ENCODE data around the gene S100A14.

S100A14 gene

DNA sequence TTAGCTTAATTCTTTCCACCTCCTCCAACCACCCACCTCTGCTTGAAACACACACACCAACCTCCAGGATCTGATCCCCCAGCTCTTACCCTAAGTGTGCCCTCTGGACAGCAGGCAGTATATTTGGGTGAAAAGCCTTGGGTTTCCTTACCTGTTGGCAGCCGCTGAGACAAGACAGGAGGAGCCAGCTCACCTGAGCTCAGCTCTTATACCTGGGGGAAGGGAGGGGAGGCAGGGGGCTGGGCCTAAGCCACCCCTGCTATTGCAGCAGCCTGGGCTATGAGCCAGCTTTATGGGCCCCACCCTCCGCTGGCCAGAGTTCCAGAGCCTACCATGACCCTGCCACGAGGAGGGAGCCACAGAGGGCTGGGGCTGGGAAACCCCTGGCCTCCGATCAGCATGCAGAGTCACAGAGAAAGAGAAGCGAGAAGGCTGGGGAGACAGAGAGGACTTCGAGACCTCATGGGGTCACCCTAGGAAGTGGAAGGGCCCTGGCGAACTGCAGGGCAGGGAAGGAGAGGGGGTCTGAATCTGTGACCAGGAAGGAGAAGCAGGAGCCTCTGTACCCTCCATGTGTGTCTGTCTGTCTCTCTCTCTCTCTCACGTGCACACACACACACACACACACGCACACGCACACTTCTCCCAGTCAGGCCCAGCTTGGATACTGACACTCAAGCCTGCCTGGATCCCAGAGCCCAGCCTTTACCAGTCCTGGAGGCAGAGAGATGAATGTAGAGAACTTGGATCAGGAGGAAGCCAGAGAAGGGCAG is at the start of gene S100A14:
Gene S100A14, minus strand, starts transcription at position 182 of the 773 bp plus-strand sequence. CDS start 467 bp downstream, outside the sequence.
- no peak within 1 kb of the TSS for H3K27ac ChIP-seq (ENCODE audit: low read length)
- H3K9ac ChIP-seq (ENCODE audit: low read depth, low read length), result no peak within 1 kb of the TSS
- H3K9me3 ChIP-seq (ENCODE audit: insufficient read depth, low read depth, low read length), result no peaks in the 10 kb centered on the region
- peaks cover 13% of the 10 kb centered on the region for H3K36me3 ChIP-seq (ENCODE audit: insufficient read depth, low read depth, low read length)
- no peaks in the 10 kb centered on the region for H3K27me3 ChIP-seq (ENCODE audit: insufficient read depth, low read length)
- H3K4me3 ChIP-seq (ENCODE audit: low read length), result no peak within 1 kb of the TSS
- peaks cover 10% of the 10 kb centered on the region; the same call in 1 of the 2 replicates for H3K4me1 ChIP-seq (ENCODE audit: insufficient read depth, low read length)

DNA sequence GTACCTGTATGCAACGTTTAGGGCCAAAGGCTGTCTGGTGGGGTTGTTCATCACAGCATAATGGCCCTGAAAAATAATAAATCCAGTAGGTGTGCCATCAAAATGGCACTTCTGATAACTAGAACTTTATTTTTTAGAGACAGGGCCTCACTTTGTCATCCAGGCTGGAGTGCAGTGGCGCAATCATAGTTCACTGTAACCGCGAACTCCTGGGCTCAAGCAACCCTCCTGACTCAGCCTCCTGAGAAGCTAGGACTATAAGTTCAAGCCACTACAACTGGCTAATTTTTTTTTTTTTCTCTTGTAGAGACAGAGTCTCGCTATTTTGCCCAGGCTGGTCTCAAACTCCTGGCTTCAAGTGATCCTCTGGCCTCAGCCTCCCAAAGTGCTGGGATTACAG is 47.1 kb upstream of the S100A14 start:
- Histone ChIP-seq H3K4me3 (ENCODE audit: low read length) (no peak overlapping the region), H3K27ac (ENCODE audit: low read length) (no peak overlapping the region), H3K4me1 (ENCODE audit: insufficient read depth, low read length) (peaks cover 4% of the 10 kb centered on the region; the same call in 1 of the 2 replicates), H3K9ac (ENCODE audit: low read depth, low read length) (no peak overlapping the region), H3K36me3 (ENCODE audit: insufficient read depth, low read depth, low read length) (peaks cover 77% of the 10 kb centered on the region), H3K9me3 (ENCODE audit: insufficient read depth, low read depth, low read length) (no peaks in the 10 kb centered on the region), H3K27me3 (ENCODE audit: insufficient read depth, low read length) (no peaks in the 10 kb centered on the region)

DNA sequence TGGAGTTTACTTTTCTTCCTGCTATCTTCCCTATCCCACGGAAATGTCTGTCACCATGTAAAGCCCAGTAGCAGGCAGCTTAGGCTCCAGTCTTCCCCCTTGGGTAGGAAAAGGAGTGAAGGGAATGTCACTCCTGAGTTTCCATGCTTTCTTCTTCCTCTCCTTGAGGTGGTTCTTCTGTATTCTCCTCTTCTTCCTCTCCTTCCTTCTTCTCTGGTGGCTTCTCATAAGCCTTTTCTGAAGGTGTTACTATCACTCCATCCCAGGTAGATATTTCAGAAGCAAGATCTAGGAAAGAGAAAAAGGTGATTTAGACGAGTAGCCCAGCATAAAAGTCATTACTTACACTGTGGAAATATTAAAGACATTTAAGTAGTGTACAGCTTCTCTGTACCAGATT is 46.1 kb upstream of the S100A14 start:
- H3K4me3 ChIP-seq (ENCODE audit: low read length), result no peak overlapping the region
- no peak overlapping the region for H3K9ac ChIP-seq (ENCODE audit: low read depth, low read length)
- no peak overlapping the region for H3K27ac ChIP-seq (ENCODE audit: low read length)
- no peaks in the 10 kb centered on the region for H3K9me3 ChIP-seq (ENCODE audit: insufficient read depth, low read depth, low read length)
- peaks cover 4% of the 10 kb centered on the region; the same call in 1 of the 2 replicates for H3K4me1 ChIP-seq (ENCODE audit: insufficient read depth, low read length)
- peaks cover 68% of the 10 kb centered on the region for H3K36me3 ChIP-seq (ENCODE audit: insufficient read depth, low read depth, low read length)
- no peaks in the 10 kb centered on the region for H3K27me3 ChIP-seq (ENCODE audit: insufficient read depth, low read length)

DNA sequence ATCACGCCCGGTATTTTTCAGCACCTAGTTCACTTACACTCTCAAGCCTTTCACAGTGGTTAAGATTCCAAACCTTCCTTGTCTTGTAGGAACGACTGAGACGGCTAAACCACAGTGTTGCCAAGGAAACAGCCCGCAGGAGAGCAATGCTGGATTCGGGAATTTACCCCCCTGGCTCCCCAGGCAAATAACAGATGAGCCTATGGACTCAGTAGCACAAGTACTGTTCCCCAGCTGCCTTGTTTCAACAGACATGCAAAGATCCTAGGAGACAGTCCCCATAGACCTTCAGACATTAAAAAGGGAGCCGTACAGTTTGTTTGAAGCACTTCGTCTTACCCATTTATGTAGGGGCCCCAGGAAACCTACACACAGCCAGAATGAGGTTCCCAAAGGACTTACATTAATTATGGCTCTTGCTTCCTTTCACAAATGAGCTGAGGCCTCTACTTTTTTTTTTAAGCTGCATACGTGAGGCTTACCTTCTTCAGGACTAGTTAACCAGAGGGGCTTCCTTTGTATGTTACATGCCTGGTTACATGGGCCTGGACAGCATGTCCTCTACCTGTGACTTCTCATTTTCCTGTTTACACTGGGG is 45.1 kb upstream of the S100A14 start:
- Histone ChIP-seq H3K27ac (ENCODE audit: low read length) (no peak overlapping the region), H3K9me3 (ENCODE audit: insufficient read depth, low read depth, low read length) (no peaks in the 10 kb centered on the region), H3K27me3 (ENCODE audit: insufficient read depth, low read length) (no peaks in the 10 kb centered on the region), H3K4me3 (ENCODE audit: low read length) (no peak overlapping the region), H3K9ac (ENCODE audit: low read depth, low read length) (no peak overlapping the region), H3K4me1 (ENCODE audit: insufficient read depth, low read length) (peaks cover 4% of the 10 kb centered on the region; the same call in 1 of the 2 replicates), H3K36me3 (ENCODE audit: insufficient read depth, low read depth, low read length) (peaks cover 57% of the 10 kb centered on the region)

DNA sequence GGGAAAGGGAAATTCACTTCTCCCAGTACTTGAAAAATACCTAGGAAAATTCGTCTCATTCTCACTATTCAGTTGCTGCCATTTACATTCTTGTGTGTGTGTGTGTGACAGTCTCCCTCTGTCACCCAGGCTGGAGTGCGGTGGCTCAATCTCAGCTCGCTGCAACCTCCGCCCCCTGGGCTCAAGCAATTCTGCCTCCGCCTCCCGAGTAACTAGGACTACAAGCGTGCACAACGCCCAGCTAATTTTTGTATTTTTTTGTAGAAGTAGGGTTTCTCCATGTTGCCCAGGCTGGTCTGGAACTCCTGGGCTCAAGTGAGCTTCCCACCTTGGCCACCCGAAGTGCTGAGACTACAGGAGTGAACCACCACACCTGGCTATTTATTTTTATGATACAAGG is 43.5 kb upstream of the S100A14 start:
- peaks cover 42% of the 10 kb centered on the region for H3K36me3 ChIP-seq (ENCODE audit: insufficient read depth, low read depth, low read length)

DNA sequence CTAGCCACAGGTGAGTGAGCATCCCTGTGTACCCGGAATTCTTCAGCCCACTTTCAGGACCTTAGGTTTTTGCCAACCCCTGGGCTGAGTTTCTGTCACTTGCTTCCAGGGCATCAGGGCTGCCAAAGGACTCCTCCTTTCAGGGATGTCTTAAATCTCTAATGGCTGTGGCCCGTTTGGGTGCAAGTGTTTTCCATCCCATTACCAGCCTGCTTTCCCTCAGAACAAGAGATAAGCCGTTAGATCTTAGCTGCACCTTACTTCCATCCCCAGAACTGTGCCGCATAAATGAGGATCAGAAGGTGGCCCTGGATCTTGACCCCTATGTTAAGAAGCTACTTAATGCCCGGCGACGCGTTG is 43.0 kb upstream of the S100A14 start:
- peak overlapping the region; percentile 87; the same call in 1 of the 2 replicates for H3K9ac ChIP-seq (ENCODE audit: low read depth, low read length)
- H3K4me1 ChIP-seq (ENCODE audit: insufficient read depth, low read length), result peaks cover 4% of the 10 kb centered on the region; the same call in 1 of the 2 replicates
- H3K36me3 ChIP-seq (ENCODE audit: insufficient read depth, low read depth, low read length), result peaks cover 37% of the 10 kb centered on the region
- no peaks in the 10 kb centered on the region for H3K27me3 ChIP-seq (ENCODE audit: insufficient read depth, low read length)
- H3K27ac ChIP-seq (ENCODE audit: low read length), result peak overlapping the region; percentile 91
- no peaks in the 10 kb centered on the region for H3K9me3 ChIP-seq (ENCODE audit: insufficient read depth, low read depth, low read length)
- H3K4me3 ChIP-seq (ENCODE audit: low read length), result peak overlapping the region; percentile 96

More for the DNA sequence above, 43.5 kb upstream of the S100A14 start:
- peak overlapping the region; percentile 87; the same call in 1 of the 2 replicates for H3K9ac ChIP-seq (ENCODE audit: low read depth, low read length)
- H3K4me1 ChIP-seq (ENCODE audit: insufficient read depth, low read length), result peaks cover 4% of the 10 kb centered on the region; the same call in 1 of the 2 replicates
- H3K27ac ChIP-seq (ENCODE audit: low read length), result no peak overlapping the region
- no peaks in the 10 kb centered on the region for H3K27me3 ChIP-seq (ENCODE audit: insufficient read depth, low read length)
- H3K4me3 ChIP-seq (ENCODE audit: low read length), result peak overlapping the region; percentile 96
- no peaks in the 10 kb centered on the region for H3K9me3 ChIP-seq (ENCODE audit: insufficient read depth, low read depth, low read length)

DNA sequence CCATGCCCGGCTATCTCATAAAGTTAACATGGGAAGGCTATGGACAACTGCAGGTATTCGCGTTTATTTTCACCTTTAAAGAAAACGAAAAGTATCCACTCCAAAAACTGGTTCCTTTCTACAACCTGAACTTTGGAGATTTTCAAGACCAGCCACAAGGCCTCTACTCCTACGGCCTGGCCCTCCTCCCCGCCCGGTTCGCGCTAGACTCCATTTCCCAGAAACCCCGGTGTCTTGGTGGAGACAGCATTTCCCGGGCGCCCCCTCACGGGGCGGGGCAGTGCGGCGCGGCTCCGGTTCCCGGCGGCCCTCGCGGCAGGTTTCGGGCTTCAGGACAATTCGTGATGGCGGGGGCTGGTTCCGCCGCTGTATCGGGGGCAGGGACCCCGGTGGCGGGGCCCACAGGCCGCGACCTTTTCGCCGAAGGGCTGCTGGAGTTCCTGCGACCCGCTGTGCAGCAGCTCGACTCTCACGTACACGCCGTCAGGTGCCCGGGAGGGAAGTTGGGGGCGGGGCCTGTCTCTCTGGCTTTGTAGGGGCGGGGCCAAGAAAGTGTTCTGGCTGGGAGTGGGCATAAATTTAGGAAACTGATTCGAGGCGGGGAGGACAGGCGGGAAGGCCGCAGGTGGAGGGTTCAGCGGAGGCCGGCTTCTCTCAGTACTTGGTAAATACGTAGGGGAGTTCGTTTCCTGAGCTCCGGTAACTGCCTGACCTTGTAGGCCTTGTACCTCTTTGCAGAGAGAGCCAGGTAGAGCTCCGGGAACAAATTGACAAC is 42.5 kb upstream of the S100A14 start, which contains the start of gene SNAPIN:
Gene SNAPIN, plus strand, starts transcription at position 304 of the 775 bp plus-strand sequence. Its CDS starts 41 bp downstream, at position 345.
- no peaks in the 10 kb centered on the region for H3K9me3 ChIP-seq (ENCODE audit: insufficient read depth, low read depth, low read length)
- peak within 1 kb of the TSS; percentile 91 for H3K27ac ChIP-seq (ENCODE audit: low read length)
- peaks cover 4% of the 10 kb centered on the region; the same call in 1 of the 2 replicates for H3K4me1 ChIP-seq (ENCODE audit: insufficient read depth, low read length)
- H3K36me3 ChIP-seq (ENCODE audit: insufficient read depth, low read depth, low read length), result peaks cover 31% of the 10 kb centered on the region
- no peaks in the 10 kb centered on the region for H3K27me3 ChIP-seq (ENCODE audit: insufficient read depth, low read length)
- H3K9ac ChIP-seq (ENCODE audit: low read depth, low read length), result peak within 1 kb of the TSS; percentile 87; the same call in 1 of the 2 replicates
- H3K4me3 ChIP-seq (ENCODE audit: low read length), result peak within 1 kb of the TSS; percentile 96

DNA sequence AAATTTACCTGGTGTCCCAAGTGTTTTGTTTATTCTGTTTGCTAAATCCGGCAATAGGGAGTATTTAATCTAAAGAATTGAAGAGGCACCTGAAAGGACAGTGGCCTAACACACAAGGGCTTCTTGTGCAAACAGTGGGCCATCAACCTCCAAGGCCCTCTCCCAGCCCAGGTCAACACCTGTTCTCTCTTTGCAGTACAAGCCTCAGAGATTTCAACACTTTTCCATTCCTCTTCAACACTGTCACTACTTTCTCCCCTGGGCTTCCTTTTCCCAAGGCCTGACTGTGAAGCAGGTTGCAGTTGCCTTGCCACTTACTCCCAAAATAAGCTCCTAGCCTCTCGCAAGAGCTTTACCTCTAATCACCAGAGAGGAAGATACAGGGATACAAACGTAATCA is 39.2 kb upstream of the S100A14 start:
- Histone ChIP-seq H3K4me3 (ENCODE audit: low read length) (no peak overlapping the region), H3K27me3 (ENCODE audit: insufficient read depth, low read length) (no peaks in the 10 kb centered on the region), H3K9ac (ENCODE audit: low read depth, low read length) (no peak overlapping the region), H3K9me3 (ENCODE audit: insufficient read depth, low read depth, low read length) (no peaks in the 10 kb centered on the region), H3K36me3 (ENCODE audit: insufficient read depth, low read depth, low read length) (no peaks in the 10 kb centered on the region; the same call in 1 of the 2 replicates), H3K4me1 (ENCODE audit: insufficient read depth, low read length) (peaks cover 4% of the 10 kb centered on the region; the same call in 1 of the 2 replicates), H3K27ac (ENCODE audit: low read length) (no peak overlapping the region)

DNA sequence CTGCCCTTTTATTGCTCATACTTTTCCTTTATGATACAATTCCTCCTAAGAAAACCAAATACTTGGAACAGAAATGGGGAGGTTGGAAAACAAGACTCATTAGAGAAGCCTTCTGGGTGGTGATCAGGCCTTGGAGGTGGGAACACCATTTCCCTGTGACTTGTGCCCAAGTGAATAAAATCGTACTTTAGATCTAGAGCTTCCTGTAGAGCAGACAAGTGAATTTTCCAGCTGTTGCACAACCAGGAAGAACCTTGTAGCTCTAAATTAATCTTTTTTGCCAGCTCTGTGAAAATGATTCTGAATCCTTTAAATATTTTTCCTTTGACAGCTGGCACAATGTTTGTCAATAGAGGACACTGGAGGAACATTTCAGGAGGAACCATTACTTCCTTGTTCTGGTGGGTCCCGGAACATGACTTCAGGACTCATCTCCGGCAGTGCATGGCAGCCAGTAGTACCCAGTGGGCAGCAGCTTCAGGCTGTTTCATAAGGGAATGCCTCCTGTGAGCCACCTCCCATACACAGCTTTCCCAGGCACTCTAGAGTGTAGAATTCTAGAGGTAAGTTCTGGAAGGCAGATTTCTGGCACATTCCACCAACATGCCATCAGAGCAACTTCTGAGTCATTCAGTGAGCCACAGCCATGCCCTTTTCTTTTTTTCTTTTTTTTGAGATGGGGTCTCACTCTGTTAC is 36.8 kb upstream of the S100A14 start:
- Histone ChIP-seq H3K27me3 (ENCODE audit: insufficient read depth, low read length) (no peaks in the 10 kb centered on the region), H3K27ac (ENCODE audit: low read length) (no peak overlapping the region), H3K9ac (ENCODE audit: low read depth, low read length) (no peak overlapping the region), H3K4me3 (ENCODE audit: low read length) (no peak overlapping the region), H3K36me3 (ENCODE audit: insufficient read depth, low read depth, low read length) (no peaks in the 10 kb centered on the region), H3K4me1 (ENCODE audit: insufficient read depth, low read length) (no peaks in the 10 kb centered on the region), H3K9me3 (ENCODE audit: insufficient read depth, low read depth, low read length) (no peaks in the 10 kb centered on the region)

DNA sequence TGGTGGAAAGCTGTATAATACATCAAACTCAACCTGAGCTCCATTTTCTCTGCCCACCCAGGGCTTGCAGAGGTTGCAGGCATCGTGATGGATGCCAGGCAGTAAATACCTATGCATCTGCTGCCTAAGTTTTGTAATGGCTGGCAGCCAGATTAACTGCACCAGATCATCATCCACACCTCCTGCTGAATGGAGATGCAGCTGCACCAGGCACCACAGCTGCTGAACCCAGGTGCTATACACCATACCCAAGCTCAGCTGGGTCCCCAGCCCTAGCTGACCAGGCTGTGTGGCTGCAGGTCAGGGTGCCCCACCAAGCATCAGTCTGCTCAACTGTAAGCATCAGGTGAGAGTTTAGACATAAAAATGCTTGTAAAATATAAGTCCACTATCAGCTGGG is 35.6 kb upstream of the S100A14 start:
- Histone ChIP-seq H3K27ac (ENCODE audit: low read length) (no peak overlapping the region), H3K27me3 (ENCODE audit: insufficient read depth, low read length) (no peaks in the 10 kb centered on the region), H3K36me3 (ENCODE audit: insufficient read depth, low read depth, low read length) (peaks cover under 1% of the 10 kb centered on the region; the same call in 1 of the 2 replicates), H3K4me3 (ENCODE audit: low read length) (no peak overlapping the region), H3K9ac (ENCODE audit: low read depth, low read length) (no peak overlapping the region), H3K9me3 (ENCODE audit: insufficient read depth, low read depth, low read length) (no peaks in the 10 kb centered on the region), H3K4me1 (ENCODE audit: insufficient read depth, low read length) (no peaks in the 10 kb centered on the region)

DNA sequence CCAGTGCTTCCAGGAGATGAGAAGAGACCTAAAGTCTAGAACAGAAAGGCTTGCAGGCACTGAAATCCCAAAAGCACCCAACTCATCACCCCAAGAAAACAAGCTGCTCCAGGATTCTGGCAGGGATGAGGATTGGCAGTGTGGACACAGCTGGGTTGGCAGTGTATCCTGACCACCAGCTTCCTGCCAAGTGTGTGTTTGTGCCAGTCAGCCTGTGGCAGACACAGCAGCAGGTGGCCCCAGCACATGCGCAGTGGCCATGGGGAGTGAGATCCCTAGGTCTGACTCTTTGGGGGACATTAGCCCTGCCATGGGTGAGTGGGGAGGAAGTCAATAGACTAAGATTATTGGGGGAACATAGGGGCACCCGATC is 33.7 kb upstream of the S100A14 start:
- Histone ChIP-seq H3K9me3 (ENCODE audit: insufficient read depth, low read depth, low read length) (no peaks in the 10 kb centered on the region), H3K36me3 (ENCODE audit: insufficient read depth, low read depth, low read length) (peaks cover 20% of the 10 kb centered on the region), H3K27me3 (ENCODE audit: insufficient read depth, low read length) (no peaks in the 10 kb centered on the region), H3K4me1 (ENCODE audit: insufficient read depth, low read length) (no peaks in the 10 kb centered on the region), H3K9ac (ENCODE audit: low read depth, low read length) (no peak overlapping the region), H3K27ac (ENCODE audit: low read length) (no peak overlapping the region), H3K4me3 (ENCODE audit: low read length) (no peak overlapping the region)
